Stomach (tissue), 4 donors: Measurements from ENCODE around the gene CST9L.

ENCODE experiments used
- EP300 ChIP-seq: sonication (generic); formaldehyde crosslinking; IDR thresholded peaks from one replicate; pipeline ENCODE4 v1.6.1; 2017; ENCODE audit warnings: antibody characterized with exemption
- POLR2A ChIP-seq, 4 donors: fragments of 450-650 bp; IDR thresholded peaks; one replicate each; pipeline ENCODE4 v1.6.1; 2016; ENCODE audit warnings: antibody characterized with exemption in 4 of 4, control low read depth in 2 of 4, mild to moderate bottlenecking in 1 of 4, moderate library complexity in 1 of 4
- TF ChIP-seq, protein P1 (sequence below), 7 experiments: fragments of 450-650 bp in 4 of 7; fragments of 200-600 bp in 3 of 7; sonication (generic) in 3 of 7; IDR thresholded peaks; one replicate each; pipeline ENCODE4 v1.5.1; 2016 to 2019; ENCODE audit warnings: antibody characterized with exemption in 7 of 7, control low read depth in 2 of 7, mild to moderate bottlenecking in 1 of 7

DNA sequence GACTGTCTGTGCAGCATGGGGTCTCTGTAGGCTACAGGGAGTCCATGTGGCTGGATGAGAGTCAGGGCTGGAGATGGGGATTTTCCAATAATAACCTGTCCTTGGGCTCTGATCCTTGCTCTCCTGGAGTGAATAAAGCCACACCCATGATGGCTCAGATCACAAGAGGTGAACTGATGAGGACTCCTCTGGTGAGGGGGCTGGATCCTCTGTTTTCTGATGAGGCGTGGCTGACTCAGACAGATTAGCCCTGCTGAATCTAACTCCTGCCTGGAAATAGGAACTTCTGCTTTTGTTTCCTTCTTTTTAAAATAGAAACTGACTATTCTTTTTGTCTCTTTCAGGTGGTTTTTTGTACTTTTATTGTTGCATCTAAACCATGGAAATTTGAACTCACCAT lies 27.0 kb downstream of the CST9L start:
- TF ChIP-seq, protein P1, sequence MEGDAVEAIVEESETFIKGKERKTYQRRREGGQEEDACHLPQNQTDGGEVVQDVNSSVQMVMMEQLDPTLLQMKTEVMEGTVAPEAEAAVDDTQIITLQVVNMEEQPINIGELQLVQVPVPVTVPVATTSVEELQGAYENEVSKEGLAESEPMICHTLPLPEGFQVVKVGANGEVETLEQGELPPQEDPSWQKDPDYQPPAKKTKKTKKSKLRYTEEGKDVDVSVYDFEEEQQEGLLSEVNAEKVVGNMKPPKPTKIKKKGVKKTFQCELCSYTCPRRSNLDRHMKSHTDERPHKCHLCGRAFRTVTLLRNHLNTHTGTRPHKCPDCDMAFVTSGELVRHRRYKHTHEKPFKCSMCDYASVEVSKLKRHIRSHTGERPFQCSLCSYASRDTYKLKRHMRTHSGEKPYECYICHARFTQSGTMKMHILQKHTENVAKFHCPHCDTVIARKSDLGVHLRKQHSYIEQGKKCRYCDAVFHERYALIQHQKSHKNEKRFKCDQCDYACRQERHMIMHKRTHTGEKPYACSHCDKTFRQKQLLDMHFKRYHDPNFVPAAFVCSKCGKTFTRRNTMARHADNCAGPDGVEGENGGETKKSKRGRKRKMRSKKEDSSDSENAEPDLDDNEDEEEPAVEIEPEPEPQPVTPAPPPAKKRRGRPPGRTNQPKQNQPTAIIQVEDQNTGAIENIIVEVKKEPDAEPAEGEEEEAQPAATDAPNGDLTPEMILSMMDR (IDR thresholded peaks at IDR 0.05) = no peak
- no peak for TF ChIP-seq POLR2A (IDR thresholded peaks at IDR 0.05)
- TF ChIP-seq EP300 = no peak
